GM21447 (cell line): ENCODE data around the gene ITCH.
A peak's percentile ranks its signal among the peaks of the same experiment; 100 is the strongest.
"Not testable (repeated sequence)": the region's sequence is repeated elsewhere in the genome, so short reads cannot be mapped to it uniquely, and the experiment has no call there.

ENCODE experiments used
- ATAC-seq: cut with Tn5 transposase; IDR thresholded peaks from one replicate; pipeline ENCODE4 v1.9.1; 2021; ENCODE audit not compliant: unreplicated experiment

Gene ITCH

DNA sequence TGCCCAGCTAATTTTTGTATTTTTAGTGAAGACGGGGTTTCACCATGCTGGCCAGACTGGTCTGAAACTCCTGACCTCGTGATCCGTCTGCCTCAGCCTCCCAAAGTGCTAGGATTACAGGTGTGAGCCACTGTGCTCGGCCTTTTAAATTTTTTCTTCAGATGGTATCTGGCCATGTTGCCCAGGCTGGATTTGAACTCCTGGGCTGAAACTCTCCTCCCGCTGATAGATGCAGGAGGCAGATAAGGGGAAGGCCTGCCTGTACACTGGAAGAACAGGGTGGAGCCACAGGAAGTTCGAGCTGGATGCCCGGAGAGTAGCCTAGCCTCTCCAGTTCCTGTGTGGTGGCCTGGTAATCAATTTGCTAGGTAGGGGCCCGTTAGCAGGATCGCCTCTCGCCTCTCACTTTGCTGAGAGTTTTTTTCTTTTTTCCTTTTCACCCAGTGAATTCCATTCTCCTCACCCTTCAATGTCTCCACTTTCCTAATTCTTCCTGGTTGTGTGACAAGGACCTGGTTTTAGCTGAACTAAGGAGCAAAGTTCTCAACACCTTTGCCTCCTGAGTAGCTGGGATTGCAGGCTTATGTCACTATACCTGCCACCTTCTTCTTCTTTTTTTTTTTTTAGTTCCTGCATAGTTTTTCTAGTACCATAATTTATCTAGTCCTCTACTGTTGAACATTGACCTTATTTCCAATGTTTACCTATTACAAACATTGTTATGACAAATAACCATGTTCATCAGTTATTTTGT is 19.4 kb upstream of the ITCH start:
- no peak for ATAC-seq

DNA sequence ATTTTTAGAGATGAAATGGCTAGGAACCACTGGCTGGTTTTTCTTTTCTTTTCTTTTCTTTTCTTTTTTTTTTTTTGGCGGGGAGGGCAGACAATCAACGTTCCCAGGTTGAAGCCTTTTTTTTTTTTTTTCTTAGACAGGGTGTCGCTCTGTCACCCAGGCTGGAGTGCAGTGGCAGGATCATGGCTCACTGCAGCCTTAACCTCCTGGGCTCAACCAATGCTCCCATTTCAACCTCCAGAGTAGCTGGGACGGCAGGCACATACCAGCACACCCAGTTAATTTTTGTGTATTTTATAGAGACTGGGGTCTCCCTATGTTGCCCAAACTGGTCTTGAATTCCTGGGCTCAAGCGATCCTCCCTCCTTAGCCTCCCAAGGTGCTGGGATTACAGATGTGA is 18.8 kb upstream of the ITCH start:
- no peak for ATAC-seq

DNA sequence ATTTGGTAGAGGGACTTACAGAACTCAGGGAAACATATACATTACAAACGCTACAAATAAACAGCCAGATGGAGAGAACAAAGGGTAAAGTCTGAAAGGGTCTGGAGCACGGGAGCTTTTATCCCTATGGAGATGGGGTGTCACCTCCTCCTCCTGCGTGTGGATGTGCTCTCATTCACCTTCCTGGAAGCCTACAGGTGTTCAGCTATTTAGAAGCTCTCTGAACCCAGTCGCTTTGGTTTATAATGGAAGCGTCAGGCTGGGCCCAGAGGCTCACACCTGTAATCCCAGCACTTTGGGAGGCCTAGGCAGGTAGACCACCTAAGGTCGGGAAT is 17.7 kb upstream of the ITCH start:
- ATAC-seq = no peak

DNA sequence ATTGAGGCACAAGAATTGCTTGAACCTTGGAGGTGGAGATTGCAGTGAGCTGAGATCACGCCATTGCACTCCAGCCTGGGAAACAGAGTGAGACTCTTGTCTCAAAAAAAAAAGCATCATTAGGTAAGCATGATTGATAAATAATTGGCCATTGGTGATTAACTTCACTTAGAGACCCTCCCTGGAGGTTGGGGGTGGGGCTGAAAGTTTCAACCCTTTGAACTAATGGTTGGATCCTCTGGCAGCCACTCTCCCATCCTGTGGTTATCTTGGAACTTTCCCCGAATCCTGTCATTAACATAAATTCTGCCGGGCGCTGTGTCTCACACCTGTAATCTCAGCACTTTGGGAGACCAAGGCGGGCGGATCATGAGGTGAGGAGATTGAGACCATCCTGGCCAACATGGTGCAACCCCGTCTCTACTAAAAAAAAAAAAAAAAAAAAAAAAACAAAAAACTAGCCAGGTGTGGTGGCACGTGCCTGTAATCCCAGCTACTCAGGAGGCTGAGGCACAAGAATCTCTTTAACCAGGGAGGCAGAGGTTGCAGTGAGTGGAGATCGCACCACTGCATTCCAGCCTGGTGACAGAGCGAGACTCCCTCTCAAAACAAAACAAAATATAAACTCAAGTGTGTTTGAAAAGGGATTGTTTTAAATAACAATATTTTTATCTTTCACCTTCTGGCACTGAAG is 17.1 kb upstream of the ITCH start:
- ATAC-seq = not testable (repeated sequence)

DNA sequence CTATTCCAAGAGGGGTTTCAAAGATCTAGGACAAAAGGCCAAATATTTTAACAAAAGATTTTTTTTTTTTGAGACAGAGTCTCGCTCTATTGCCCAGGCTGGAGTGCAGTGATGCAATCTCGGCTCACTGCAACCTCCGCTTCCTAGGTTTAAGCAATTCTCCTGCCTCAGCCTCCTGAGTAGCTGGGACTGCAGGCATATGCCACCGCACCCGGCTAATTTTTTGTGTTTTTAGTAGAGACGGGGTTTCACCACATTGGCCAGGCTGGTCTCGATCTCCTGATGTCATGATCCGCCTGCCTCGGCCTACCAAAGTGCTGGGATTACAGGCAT is 16.6 kb upstream of the ITCH start:
- not testable (repeated sequence) for ATAC-seq

DNA sequence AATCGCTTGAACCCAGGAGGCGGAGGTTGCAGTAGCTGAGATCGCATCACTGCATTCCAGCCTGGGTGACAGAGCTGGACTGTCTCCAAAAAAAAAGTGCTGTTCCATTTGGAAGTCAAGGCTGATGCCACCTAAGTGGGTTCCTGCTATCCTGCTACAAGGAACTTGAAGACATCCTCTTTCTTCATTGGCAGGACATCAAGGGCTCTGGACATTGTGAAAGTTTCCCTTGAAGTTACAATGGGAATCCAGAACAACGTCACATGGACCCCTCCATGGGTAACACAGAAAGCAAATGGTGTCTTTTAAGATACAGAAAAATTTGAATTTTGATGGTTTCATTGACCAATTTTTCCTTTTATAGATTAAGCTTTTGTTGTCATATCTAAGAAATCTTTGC is 15.5 kb upstream of the ITCH start:
- ATAC-seq = no peak

DNA sequence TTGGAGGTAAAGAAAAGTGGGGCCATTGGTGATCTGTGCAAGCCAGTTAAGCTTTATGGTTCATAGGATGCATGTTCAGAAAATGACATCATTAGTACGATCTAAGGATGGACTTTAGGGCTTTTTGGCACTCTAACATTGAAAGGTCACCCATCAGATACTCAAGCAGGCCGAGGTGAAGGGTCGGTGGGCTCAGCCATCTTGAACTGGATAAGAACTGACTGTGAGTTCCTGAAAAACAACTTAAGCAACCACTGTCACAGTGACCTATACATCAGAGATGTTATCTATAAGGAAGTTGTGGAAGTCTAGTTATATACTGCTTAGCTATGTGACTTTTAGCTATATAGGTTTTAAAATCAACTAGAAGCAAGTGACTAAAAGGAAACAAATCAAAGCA is 13.0 kb upstream of the ITCH start:
- no peak for ATAC-seq

DNA sequence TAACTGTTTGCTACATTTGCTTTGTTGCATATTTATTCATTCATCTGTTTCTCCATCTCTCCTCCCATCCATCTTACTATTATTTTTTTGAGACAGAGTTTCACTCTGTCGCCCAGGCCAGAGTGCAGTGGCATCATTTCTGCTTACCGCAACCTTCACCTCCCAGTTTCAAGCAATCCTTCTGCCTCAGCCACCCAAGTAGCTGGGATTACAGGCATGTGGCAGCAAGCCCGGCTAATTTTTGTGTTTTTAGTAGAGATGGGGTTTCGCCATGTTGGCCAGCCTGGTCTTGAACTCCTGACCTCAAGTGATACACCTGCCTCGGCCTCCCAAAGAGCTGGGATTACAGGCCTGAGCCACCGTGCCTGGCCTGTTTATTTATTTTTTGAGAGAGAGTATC is 9.6 kb upstream of the ITCH start:
- ATAC-seq = not testable (repeated sequence)

DNA sequence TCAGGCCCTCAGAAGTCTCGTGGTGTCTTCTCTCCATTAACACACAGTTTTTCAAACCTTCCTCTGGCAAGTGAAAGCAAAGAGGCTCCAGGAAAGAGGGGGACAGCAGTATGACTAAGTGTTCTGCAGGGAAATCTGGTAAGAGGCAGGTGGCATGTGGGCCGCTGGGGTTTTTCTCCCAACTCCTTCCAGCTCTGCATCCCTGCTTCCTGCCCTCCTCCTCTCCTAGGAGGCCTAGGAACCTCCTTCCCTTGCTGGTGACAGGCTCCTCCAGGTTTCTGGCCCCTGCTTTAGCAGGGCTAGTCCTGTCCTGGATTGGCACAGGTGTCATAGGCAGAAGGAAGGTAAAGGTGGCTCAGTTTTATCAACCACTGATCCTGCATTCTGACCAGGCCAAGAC is 7.6 kb upstream of the ITCH start:
- no peak for ATAC-seq

DNA sequence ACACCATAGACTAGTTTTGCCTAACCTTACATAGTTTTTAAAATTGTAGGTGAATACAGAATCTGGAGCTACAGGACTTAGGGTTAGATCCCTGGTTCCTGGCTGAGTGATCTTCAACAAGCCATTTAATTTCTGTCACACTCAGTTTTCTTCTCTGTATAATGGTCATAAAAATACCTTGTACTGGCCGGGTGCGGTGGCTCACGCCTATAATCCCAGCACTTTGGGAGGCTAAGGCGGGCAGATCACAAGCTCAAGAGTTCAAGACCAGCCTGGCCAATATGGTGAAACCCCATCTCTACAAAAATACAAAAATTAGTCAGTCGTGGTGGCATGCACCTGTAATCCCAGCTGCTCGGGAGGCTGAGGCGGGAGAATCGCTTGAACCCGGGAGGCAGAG is 3.3 kb upstream of the ITCH start:
- not testable (repeated sequence) for ATAC-seq

DNA sequence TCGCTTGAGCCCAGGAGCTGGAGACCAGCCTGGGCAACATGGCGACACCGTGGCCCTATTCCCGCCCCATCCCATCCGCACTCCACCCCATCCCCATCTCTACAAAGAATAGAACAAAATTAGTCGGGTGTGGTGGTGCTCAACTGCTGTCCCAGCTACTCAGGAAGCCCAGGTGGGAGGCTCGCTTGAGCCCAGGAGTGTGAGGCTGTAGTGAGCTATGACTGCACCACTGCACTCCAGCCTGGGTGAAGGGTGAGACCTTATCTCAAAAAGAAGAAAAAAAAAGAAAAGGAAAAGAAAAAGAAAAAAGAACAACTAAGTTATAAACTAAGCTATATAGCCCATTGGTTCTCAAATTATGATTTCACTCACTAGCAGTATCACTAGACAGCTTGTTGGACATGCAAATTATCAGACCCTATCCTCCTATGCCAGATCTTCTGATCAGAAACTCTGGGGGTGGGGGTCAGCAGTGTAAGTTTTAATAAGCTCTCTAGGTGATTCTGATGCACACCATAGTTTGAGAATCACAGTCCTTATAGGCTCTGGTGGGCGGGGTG is 491 bp upstream of the ITCH start:
- ATAC-seq = peak; percentile 1

DNA sequence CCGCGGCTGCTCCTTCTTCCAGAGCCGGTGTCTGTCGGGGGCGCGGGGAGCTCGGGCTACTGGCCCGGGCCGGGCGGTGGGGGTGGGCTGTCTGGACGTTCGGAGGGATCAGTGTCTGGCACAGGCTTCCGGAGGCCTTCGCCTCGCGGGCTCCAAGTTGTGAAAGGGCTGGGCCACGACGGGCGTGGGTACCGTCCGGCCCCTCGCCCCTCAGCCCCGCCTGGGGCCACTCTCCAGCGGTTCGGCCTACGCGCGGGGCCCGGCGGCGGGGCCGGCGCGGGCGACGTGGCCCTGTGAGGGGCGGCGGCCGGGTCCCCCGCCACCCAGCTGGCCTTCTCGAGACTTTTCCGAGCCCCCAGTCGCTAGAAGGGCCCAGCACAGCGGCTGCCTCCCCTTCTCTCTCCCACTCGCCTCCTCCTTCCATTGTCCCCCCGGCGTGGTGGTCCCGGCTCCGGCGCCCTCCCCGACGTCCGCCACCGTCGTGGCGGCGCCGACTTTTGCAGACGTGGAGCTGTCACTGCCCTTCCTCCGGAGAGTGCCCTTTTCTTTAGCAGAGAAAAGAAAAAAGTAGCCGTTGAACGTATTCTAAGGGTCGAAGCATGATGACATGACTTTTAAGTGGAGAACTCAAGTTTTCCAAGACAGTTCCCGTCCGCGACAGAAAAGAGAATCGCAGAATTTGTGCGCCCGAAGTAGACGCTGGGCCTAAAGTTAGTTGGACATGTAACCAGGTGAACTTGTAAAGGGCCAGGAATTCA is 571 bp downstream of the ITCH start:
- ATAC-seq = peak; percentile 31

DNA sequence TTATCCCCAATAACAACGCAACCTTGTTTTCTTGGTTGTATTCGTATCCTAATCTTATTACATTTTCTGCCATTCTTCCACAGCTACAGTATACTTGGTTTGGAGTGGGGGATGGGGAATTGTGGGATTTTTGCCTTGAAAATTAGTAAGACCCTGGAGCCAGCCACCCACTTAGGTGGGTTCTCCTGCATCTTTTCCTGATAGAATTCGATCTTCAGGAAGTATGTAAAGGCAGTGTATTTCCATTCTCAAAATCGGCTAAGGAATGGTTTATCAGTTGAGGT is 1.1 kb downstream of the ITCH start:
- no peak for ATAC-seq

DNA sequence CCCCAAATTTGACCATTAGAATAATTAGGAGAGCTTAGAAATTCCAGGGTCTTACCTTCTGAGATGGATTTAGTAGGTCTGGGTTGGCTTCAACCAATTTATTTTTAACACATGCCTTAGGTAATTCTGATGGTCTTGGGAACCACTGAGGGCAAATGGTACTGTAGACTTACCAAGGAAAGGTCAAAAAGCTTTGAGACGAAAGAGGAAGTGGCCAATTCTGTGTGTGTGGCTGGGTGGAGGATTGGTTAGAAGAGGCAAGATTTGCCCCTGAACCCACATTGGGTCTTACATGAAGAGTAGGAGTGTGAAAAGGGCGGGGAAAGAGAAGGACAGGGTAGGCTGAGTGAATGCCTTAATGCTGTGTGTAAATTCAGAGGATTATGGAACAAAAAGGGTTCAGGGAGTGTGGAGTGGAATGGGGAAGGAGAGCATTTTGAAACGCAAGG is 2.7 kb downstream of the ITCH start:
- ATAC-seq = peak; percentile 46

DNA sequence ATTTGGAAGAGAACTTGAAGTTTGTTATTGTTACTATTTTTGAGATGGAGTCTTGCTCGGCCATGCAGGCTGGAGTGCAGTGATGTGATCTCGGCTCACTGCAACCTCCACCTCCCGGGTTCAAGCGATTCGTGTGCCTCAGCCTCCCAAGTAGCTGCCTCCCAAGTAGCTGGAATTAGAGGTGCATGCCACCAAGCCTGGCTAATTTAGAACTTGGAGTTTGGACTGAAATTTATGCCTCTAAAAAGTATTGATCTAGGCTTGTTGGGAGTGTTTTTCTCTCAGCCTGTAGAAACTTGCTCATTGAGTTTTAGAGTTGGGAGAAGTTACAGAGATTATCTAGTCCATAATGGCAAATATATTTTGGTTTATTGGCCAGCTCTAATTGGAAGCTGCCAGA is 4.1 kb downstream of the ITCH start:
- ATAC-seq = no peak

DNA sequence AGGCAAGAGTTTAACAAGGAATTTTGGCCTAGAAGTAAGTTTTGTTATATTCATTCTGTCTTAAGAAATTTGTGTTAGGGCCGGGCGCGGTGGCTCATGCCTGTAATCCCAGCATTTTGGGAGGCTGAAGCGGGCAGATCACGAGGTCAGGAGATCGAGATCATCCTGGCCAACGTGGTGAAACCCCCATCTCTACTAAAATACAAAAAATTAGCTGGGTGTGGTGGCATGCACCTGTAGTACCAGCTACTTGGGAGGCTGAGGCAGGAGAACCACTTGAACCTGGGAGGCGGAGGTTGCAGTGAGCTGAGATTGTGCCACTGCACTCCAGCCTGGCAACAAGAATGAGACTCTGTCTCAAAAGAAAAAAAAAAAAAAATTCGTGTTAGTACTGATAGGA is 4.8 kb downstream of the ITCH start:
- not testable (repeated sequence) for ATAC-seq

DNA sequence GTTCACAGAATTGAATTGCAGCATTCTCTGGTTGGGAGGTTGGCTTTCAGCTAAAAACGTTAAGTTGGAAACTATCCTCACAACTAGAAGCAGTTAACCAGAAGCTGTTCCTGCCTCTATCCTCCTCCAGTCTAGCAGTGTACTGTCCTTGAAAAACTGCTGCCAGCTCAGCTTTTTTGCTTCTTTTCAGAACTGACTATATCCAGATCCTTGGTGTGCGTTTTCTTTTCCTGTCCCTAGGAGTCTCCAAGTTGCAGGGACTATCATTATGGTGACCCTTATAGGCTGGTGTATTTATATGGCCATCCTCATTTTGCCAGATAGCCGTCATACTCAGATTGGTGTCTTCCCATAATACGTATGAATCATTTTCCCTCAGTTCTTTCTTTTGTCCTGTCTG is 5.5 kb downstream of the ITCH start:
- ATAC-seq = no peak

DNA sequence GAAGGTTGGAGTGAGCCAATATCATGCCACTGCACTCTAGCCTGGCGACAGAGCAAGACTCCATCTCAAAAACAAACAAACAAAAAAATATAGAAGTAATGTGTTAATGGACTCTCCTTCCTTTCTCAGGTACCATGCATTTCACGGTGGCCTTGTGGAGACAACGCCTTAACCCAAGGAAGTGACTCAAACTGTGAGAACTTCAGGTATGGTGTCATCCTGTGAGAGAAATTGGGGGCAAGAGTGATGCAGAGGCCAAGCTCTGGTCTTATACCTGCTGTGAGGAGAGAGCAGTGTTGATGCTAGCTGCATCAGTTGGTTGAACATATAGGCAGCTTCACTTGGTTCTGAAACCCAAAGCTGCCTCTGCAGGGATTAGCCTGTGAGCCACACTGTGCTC is 6.2 kb downstream of the ITCH start:
- no peak for ATAC-seq

DNA sequence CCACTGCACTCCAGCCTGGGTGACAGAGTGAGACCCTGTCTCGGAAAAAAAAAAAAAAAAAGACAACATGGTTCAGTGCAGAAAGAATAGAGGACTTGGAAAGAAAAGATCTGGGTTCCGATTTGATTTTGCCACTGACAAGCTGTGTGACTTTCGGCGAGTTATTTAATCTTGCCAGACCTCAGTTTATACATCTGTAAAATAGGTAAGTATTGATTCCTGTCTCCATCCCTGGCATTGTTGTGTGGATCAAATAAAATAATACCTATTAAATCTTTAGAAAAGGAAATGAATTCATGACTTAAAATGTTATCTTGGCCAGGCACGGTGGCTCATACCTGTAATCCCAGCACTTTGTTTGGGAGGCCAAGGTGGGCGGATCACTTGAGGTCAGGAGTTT is 7.0 kb downstream of the ITCH start:
- ATAC-seq = no peak

DNA sequence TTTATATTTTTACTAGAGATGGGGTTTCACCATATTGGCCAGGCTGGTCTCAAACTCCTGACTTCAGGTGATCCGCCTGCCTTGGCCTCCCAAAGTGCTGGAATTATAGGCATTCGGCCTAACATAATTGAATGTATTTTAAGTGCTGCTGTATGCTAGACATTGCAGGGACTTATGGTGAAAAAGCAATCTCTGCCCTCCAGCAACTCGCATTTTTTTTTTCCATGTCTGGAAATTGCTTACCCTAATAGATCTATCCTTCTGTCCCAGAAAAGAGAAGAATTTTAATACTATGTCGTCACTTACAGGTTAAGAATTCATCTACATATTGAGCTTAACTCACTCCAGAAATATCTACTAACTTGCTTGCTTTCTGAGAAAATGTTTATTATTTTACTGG is 10.4 kb downstream of the ITCH start:
- no peak for ATAC-seq

DNA sequence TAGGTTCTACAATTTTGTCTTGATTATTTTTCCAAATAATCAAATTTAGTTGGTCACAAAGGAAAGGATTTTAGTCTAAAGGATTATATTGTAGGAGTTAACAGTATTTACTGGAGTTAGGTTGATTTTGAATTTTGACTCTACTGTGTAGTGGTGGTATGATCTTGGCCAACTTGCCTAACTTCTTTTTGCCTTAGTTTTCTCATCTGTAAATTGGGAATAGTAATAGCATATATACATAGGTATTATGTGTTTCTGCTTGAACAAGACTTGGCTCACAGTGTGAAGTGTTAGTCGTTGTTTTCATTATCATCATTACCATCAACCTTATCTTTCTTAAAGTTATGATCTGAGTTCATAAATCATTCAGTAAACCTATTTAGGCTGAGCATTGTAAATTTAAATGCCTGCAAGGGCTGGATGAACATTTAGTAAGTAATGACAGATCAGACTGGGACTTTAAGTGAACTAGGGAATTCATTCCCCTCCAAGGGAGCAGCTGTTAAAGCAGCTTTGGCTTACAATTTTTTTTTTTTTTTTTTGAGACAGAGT is 11.2 kb downstream of the ITCH start:
- no peak for ATAC-seq

DNA sequence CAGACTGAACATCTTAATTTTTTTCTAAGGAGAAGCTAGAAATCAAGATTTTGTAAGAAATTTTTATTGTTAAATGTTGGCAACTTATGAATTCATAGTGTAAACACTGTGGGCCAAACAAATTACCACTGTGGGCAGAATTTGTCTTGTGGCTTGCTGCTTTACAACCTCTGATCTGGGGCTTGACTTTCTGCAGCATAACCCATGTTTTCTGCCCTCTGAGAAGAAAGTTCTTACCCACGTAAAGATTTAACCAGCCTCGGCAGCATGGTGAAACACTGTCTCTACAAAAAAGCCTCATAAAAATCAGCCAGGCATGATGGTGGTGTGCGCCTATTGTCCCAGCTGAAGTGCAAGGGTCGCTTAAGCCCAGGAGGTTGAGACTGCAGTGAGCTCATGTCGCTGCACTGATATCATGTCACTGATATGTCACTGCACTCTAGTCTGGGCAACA is 12.9 kb downstream of the ITCH start:
- ATAC-seq = no peak
